DMS114 treated with DMSO at 0.1 percent for 48 hours (cell line): ENCODE results near the gene JMJD8.
"Not testable (repeated sequence)": the region's sequence is repeated elsewhere in the genome, so short reads cannot be mapped to it uniquely, and the experiment has no call there.

Experiments used
- DNase-seq: peaks from one replicate; lab custom pipeline; 2025; ENCODE audit not compliant: unreplicated experiment; lab: John Stamatoyannopoulos, UW

Gene JMJD8

DNA sequence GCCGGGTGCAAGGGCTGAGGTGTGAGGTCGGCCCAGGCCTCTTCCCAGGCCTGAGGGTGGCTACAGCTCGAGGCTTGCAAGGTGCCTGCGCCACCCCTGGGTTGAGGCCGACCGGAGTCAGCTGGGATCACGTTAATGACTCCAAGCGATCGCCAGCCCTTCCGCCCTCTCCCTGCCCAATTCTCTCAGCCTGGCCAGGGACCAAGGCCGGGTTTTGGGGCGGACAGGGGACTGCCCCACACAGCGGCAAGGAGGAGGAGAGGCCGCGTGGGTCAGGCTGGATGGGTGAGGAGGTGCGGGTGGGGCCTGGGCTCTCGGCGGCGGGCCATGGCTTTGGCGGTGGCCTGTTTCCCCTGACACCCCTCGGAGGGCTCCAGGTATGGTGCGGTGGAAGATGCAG, 9.2 kb upstream of the JMJD8 start:
- no peak for DNase-seq

DNA sequence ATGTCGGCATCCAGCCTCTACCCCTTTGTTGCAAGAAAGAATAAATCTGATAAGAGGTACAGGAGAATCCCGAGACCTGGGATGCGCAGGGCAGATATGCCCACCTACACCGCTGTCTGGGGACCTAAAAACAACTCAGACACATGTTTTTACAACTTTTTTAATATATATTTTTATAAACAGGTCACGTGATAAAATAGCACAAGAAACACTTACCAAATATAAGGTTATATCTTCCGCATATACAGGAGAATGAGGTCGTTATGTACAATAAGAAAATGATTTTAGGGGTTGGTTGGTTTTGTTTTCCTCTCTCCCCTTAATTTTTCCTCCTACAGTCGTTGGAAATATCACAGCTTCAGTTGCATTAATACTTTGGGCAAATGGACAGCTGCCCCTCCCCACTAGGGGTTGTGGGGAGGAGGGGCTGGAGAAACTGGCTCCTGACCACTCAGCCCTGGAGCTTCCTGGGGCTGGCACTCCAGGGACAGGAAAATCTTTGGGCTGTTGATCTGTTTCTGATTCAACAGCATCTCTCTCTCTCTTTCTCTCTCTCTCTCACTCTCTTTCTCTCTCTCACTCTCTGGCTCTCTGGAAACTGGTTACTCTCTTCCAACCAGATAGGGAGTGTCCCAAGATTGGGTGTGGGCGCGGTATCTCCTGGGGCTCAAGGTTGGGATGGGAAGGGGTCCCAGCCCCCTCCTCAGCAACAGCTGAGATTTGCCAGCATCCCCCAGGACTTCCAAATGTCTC, 8.4 kb upstream of the JMJD8 start:
- DNase-seq: no peak

DNA sequence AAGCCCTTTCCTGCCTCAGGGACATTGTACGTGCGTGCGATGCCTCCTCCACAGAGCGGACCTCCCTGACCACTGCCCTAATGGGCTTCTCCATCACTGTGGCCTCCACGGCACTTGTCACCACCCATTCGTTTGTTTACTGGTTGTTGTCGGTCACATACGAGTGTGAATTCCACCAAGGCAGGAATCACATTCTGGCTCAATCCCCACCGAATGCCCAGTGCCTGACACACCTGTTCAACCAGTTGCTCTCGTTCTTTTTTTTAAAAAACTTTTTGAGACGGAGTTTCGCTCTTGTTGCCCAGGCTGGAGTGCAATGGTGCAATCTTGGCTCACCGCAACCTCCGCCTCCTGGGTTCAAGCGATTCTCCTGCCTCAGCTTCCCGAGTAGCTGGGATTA, 7.1 kb upstream of the JMJD8 start:
- not testable (repeated sequence) for DNase-seq

DNA sequence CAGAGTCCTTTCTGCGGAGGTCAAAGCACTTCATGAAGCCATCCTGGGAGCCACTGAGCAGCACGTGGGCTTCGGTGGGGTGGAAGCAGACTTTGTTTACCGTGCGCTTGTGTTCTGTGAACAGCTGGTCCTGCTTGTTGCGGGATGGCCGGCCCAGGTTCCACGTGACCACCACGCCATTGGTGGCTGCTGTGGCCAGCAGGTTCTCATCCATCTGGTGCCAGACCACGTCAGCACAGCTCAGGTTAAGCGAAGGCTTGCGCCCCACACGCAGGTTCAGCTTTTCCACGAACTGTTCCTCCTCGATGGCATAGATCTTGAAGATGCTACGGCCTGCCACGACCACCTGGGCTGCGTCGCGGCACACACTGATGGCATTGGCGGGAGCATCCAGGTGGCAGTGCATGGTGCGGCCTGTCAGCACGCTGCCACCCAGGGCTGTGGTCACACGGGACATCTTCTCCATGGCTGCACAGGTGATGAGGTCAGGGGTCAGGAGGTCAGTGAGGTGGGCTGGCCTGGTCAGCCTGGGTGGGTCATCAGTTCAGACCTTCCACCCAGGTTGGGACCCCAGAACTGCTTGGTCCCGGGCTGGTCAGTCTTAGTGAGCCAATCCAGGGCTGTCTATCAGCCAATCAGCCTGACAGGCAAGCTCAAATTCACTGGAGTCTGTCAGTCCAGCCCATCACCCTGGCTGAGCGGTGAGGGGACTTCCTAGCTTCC, 5.2 kb upstream of the JMJD8 start:
- DNase-seq: no peak

DNA sequence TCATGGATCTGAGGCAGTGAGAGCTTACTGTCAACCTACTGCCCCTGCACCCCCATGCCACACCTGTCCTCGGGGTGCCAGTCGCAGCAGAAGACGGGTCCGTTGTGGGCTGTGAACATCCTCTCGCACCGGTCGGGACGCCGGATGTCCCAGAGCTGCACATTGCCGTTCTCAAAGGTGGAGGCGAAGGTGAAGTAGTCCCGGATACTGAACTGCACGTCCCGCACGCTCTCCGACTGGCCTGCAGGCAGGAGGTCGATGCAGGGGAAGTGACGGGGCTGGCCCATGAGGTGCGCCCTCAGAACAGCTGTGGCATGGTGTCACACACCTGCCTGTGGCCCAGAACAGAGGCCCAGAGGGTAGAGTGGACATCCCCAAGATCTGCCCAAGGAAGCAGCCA, 3.4 kb upstream of the JMJD8 start:
- no peak for DNase-seq

DNA sequence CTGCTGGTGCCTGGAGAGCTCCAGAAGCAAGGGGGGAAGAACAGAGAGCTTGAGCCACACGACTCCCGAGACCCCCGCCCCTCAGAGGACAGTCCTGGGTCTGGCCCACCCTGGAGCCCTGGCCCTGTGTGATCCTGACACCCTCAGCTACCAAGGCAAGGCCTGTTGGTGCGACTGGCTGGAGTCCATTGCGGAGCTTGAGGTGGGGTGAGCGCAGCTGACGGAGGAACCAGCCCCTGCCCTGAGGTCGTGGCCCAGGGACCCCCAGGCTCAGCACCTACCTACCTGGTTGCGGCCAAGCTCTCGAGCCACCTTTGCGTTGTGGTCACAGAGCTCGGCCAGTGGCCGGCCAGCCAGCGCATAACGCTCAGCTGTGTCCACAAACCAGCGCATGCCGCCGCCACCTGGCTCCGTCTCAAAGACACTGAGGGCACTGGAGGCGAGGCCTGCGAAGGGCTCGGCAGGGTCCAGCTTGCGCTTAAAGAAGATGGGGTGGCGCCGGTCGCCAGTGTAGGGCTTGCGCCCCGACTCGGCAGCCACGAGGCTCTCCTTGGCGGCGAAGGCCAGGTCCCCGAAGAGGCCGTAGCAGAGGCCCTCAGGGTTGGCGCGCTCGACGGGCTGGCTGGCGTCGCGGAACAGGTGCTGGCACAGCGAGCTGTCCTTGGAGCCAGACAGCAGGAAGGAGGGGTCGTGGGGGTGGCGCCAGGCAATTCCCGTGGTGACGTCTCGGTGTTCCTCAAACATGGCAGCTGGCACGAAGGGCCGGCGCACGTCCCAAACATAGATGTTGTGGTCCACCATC, 2.5 kb upstream of the JMJD8 start:
- no peak for DNase-seq

DNA sequence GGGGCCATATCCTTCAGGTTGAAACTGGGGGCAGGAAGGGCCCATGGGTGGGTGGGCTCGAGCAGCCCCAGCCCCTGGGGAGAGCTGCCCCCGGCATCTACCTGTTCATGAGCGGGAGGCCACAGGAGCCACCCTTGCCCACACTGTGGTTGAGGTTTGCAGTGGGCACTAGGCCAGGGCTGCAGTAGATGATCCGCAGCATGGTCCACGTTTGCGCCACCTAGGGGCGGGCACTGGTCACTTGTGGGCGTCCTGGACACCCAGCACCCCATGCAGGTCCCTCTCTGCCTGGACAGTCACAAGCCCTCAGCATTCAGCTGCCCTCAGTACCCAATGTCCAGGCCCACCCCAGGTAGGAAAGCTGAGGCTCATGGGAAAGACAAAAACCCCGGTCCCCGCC, 1.8 kb upstream of the JMJD8 start:
- no peak for DNase-seq

DNA sequence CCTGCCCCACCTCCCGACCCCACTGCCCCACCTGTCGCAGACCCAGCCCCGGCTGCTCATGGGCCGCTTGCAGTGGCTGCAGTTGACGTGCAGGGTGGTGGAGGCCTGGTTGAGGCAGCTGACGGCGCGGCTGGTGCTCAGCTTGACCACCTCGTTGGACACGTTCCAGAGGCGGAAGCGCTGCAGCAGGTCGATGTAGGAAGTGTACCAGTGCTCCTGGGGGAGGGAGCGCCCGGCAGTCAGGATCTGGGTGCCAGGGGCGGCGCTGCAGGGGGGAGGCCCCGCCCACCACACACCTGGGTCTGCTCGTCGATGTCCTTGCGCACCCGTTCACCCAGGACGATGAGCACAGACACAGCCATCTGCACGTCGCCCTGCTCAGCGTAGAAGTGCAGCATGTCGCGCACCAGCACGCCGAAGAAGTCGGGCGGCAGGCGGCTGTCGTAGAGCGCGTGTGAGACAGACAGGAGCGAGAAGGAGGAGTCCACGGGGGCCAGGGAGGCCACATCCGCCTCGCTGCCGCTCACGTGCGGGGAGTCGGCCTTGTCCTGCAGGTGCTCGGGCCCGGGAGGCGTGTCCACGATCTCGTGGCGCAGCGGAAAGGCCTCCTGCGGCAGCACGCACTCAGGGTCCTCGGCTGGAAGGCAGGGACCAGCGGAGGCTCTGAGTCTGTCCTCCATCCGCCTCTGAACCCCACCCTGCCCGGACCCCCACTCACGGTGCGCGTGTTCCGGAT, 995 bp upstream of the JMJD8 start:
- no peak for DNase-seq

DNA sequence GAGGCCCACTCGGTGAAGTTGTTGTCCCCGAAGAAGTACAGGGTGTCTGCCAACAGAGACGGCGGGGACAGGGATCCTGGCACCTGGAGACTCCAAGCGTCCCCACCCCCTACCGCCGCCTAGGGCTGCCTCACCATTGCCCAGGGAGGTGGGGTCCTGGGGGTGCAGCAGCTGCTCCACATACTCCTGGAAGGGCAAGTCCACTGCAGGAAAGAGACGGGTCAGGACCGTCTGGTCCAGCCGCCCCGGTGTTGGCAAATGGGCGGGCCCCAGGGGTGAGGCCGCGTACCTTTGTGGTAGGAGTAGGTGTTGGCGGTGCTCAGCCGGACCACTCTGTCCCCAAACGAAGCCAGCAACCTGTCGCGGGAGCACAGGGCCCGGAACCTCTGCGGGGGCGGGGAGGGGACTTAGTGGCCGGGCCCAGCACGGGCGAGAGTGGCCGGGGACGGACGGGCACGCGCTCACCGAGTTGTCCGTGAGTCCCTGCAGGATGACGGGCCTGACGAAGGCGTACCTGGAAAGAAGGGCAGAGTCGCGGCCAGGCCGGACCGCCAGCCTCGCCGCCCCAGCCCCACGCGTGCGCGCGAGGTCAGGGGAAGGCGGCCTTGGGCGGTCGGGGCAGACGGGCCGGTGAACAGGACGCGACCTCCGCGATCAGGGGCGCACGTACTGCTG, 601 bp downstream of the JMJD8 start:
- no peak for DNase-seq

DNA sequence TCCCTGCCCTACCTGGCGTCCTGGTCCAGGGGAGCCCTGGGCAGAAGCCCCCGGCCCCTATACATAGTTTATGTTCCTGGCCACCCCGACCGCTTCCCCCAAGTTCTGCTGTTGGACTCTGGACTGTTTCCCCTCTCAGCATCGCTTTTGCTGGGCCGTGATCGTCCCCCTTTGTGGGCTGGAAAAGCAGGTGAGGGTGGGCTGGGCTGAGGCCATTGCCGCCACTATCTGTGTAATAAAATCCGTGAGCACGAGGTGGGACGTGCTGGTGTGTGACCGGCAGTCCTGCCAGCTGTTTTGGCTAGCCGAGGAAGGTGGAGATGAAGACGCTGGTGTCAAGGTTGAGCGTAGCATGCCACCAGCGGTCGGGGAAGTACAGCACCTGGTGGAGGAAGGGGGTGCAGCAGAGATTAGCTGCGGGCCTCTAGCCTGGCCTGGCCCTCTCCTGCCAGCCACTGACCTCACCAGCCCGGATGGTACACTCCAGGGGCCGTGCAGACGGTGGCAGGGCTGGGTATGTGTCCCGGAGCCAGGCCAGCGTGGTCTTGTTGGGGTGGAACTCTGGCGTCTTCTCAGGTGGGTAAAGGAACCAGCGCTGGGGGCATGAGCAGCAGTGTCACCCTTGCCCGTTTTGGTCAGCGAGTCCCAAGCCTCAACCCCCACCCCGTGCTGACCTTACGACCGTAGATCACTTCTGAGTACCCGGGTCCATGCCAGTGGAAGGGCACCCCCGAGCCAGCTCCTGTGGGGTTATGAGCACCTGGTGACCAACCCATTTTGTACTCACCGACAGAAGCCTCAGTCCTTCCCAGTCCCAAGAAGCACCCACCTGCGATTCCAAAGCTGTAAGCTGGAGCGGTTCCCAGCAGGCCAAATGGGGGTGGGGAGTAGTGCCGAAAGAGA, 1.4 kb downstream of the JMJD8 start:
- no peak for DNase-seq

DNA sequence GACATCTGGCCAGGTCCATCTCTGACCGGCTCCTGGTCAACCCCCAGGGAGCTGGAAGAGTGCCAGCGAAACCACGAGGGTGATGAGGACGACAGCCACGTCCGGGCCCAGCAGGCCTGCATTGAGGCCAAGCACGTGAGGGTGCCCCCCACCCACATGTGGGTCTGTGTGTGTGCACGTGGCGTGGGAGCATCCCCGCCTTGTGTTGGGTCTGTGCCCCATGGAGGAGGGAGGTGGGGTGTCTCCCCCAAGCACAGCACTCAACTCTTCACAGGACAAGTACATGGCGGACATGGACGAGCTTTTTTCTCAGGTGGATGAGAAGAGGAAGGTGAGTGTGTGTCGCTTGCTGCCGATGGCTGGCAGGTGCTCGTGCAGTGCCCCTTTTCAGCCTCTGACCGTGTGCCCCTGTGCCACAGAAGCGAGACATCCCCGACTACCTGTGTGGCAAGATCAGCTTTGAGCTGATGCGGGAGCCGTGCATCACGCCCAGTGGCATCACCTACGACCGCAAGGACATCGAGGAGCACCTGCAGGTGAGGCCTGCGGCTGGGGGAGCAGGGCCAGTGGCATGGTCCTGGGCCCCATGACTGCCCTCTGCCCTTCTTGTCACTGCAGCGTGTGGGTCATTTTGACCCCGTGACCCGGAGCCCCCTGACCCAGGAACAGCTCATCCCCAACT, 2.2 kb downstream of the JMJD8 start:
- no peak for DNase-seq

DNA sequence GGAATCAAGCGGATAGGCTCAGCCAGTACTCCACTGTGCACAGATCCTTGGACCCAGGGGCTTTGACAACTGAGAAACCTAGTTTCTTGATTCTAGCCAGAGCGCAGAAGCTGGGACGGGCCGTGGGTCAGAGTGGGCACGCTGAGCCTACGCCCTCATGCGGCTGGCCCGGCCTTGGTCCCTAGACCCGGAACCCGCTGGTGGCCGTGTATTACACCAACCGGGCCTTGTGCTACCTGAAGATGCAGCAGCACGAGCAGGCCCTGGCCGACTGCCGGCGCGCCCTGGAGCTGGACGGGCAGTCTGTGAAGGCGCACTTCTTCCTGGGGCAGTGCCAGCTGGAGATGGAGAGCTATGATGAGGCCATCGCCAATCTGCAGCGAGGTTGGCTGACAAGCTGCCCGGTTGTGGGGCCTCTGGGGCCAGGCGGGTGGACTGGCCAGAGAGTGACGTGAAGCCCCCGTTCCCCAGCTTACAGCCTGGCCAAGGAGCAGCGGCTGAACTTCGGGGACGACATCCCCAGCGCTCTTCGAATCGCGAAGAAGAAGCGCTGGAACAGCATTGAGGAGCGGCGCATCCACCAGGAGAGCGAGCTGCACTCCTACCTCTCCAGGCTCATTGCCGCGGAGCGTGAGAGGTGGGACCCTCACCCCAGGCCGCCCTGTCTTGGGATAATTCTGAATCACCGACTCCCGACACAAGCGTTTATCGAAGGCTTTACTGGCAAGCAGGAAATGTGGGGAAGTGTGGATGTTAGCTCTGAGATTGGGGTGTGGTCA, 3.0 kb downstream of the JMJD8 start:
- no peak for DNase-seq

DNA sequence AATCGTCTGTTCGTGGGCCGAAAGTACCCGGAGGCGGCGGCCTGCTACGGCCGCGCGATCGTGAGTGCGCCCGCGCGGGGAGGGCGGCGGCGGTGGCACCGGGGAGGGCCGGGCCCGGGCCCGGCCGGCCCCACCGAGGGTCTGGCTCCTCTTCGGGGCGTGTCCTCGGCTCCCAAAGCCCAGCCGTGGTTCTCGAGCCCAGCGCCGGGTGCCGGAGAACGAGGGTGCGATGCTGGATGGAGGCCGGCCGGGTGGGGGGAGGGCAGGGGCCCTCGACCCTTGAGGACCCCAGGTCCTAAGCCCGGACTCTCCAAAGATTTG, 3.5 kb downstream of the JMJD8 start:
- DNase-seq: no peak

DNA sequence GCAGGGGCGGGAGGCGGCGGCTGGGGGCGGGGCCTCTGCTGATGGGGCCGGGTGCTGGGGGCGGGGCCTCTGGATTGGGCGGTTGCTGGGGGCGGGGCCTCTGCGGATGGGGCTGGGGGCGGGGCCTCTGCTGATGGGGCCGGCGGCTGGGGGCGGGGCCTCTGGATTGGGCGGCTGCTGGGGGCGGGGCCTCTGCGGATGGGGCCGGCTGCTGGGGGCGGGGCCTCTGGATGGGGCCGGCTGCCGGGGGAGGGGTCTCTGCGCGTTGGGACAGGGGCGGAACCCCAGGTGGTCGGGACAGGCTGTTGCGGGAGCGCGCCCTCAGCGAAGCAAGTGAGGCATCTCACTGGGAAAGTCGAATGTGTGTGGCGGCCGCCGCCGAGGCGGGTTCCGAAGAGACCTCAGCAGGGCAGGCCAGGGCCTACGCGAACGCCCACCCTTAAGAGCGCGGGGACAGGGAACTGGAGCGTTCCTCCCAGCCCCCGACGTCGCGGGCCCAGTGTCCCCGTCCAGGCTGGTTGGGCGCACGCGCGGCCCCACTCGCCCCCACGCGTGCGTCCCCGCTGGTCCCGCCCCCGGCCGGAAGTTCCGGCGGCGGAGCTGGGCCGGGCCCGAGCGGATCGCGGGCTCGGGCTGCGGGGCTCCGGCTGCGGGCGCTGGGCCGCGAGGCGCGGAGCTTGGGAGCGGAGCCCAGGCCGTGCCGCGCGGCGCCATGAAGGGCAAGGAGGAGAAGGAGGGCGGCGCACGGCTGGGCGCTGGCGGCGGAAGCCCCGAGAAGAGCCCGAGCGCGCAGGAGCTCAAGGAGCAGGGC, 4.1 kb downstream of the JMJD8 start, which contains the start of gene STUB1:
Gene STUB1, plus strand, starts transcription at position 597 of the 811 bp plus-strand sequence. Its CDS starts 116 bp downstream, at position 713.
- peak; percentile 70 for DNase-seq

DNA sequence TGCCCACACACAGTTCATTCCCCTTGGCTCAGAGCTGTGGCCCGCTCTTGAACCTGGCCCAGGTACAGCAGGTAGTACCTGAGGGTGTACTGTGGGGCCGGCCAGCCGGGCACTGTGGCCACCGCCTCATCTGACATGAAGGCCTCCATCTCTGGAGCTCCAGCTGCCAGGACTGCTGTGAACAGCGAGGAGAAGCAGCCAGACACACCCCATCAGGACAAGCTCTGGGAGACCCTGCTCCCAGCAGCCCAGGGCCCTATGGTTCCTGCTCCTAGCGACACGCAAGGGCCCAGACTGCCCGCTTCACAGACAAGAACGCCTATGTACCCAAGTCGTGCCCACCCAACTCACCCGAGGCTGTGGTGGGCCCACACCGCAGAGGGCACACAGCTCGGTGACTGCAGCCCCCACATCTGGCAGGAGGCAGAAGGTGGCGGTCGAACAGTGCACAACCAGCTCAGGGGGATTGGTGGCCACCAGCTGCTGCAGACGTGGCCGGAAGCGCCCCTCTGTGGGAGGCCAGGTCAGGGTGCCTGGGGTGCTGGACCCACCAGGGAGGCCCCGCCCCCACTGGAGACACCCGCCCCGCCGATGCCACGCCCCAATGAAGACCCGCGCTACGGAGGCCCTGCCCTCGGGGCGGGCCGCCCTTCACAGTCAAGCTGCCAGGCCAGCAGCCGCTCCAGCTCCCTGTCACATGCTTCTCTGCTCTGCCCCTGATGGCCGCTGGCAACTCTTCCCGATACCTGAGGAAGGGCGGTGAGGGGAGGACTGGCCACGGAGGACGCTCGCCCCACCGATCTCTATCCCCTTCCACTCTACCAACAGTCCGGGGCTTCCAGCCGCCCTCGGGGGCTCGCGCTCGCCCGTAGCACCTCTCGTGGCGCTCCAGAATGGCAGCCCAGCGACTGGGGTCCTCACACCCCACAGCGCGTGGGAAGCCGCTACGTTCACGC, 5.0 kb downstream of the JMJD8 start:
- DNase-seq: peak; percentile 23

DNA sequence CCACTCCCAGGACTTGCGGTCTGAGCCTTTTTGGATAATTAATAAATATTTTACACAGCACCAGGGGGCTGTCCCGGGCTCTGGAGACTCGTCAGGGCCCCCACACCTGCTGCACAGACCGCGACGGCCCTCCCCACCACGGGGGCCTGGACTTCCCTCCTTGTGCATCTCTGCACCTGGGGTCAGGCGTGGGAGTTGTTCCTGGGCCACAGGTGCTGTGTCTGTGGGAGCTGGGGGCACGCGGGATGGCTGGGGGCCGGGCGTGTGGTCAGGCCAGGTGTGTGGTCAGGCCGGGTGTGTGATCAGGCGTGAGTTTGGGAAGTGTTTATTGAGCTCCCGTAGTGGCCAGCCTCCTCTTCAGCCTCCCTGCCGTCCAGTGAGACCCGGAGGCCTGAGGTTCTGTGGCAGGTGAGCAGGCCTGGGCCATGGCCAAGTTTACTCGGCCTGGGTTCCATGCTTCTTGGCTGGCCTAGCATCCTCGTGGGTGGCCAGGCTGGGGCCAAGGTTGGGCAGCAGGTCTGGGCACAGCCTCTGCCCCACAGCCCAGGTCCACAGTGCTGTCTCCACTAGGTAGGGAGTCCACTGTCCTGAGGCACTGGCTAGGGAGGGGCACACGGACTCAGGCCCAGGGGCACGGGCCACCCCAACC, 5.8 kb downstream of the JMJD8 start:
- no peak for DNase-seq
